GM18519 (cell line): ENCODE results near the gene MBOAT2.
A peak's percentile ranks its signal among the peaks of the same experiment; 100 is the strongest.
"Not testable (repeated sequence)": the region's sequence is repeated elsewhere in the genome, so short reads cannot be mapped to it uniquely, and the experiment has no call there.

Source experiments
- ATAC-seq: cut with Tn5 transposase; IDR thresholded peaks from one replicate; pipeline ENCODE4 v1.9.1; 2021; ENCODE audit warnings: mild to moderate bottlenecking, moderate library complexity; ENCODE audit not compliant: unreplicated experiment, low FRiP score

The MBOAT2 gene, protein sequence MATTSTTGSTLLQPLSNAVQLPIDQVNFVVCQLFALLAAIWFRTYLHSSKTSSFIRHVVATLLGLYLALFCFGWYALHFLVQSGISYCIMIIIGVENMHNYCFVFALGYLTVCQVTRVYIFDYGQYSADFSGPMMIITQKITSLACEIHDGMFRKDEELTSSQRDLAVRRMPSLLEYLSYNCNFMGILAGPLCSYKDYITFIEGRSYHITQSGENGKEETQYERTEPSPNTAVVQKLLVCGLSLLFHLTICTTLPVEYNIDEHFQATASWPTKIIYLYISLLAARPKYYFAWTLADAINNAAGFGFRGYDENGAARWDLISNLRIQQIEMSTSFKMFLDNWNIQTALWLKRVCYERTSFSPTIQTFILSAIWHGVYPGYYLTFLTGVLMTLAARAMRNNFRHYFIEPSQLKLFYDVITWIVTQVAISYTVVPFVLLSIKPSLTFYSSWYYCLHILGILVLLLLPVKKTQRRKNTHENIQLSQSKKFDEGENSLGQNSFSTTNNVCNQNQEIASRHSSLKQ

DNA sequence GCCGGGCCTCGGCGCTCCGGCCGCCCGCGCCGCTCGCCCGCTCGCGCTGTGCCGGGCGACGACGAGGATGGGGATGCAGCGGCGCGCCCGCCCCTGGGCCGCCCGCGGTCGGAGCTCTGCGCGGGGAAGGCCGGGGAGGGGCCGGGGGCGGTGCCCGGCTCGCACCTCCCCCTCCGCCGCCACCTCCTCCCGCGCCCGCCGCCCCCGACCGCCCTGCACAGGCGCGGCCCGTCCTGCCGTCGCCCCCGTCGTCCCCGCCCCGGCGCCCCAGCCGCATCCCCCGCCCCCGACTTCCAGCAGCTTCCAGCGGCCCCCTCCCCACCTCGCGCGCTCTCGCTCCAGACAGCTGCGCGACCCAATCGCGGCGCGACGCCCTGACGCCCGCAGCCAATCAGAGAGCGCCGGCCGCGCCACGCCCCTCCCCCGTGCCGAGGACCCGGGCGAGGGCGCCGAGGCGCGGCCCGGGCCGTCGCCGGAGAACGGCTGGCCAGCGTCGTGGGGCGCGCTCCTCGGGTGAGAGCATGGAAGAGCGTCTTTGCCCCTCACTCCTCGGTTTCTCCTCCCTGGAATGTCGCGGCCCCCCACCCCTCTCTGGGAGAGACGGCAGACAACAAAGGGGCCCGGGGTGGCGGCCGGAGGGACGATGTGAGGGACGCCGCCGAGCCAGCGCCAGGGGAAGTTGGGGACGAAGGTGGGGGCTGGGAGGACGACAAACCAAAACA is at the start of gene MBOAT2:
Gene MBOAT2 (minus strand): TSS at position 69 of the 722 bp plus-strand sequence. CDS start 70 bp downstream, outside the sequence.
- peak; percentile 72 for ATAC-seq

DNA sequence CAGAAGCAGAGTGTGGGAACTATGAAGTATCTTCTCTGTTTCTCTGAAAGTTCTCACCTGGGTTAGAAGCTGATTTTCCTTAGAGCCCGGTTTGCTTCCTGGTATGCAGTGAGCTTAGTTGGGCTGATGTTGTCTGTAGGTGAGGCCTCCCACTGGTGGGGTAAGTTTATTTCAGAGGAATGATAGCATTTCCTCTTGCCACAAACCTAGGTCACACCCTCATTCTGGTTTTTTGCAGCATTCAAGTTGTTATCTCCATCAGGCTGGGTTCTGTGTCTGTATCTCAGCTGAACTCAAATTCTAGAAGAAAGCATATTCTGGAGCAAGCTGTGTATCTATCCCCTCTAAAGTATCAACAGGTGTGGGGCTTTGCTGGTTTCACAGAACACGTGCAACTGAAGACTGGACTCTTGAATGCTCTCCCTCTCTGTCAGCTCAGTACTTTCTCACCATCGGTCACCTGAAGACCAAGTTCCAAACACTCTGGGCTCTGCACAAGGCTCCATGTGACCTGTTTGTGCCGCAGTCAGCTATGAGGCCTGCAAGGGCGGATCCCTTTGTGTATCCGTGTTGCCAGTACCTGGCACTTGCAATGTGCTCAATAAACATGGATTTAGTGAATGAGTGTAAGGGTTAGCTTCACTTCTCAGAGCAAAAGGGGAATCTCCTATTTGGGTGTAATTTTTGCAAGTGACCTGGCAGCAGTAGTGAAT is 49.5 kb upstream of the MBOAT2 start:
- no peak for ATAC-seq

DNA sequence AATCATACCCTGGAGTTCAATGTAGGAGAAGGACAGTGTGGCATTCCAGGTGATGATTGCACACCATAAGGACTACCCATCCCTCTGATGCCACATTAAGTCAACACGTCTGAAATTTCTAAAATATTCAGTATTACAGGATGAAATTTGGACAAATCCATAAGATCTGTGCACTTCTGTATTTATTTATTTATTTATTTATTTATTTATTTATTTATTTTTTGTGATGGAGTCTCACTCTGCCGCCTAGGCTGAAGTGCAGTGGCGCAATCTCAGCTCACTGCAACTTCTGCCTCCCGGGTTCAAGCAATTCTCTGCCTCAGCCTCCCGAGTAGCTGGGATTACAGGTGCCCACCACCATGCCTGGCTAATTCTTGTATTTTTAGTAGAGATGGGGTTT is 48.0 kb upstream of the MBOAT2 start:
- ATAC-seq = not testable (repeated sequence)

DNA sequence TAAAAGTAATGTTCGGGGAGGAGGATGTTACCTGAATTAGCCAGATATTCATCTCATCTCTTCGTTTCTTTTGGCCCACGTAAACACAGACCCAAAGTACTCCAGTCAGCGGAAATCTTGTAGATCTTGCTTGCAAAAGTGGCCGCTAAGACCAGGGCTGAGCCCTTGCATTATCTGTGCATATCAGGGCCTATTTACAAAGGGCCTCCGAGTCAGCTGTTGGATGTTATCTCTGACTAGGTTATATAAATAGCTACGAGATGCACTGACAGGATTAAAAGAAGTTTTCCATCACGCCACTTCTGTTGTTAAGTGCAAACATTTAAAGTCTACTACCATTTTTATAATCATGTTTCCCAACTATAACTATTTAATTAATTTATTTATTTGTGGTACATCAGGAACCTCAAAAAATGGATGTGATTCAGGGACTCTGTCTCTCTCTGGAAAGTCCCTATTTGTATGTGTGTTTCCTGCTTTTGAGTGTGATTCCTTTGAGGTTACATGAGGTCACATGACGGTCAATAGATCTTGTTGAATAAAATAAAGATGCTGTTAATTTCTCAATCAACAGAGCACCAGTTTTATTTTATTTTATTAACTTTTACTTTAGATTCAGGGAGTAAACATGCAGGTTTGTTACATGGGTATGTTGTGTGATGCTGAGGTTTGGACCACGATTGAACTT is 46.8 kb upstream of the MBOAT2 start:
- ATAC-seq = no peak

DNA sequence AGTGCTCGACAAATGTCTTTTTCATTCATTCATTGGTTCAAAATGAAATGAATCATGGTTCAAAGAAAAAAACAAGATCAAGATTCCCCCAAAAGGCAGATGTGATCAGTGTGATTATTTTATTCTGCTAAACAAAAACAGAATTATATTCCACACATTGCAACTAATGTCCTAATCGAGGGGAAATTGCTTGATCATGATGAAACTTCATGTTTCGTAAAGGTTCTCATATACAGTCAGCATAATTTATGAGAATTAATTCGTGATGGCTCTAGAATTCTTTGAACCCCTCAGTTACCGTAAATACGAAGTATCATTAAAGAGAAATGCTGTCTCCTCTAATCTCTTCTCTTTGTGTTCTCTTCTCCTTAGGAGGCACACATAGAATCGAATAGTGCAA is 42.1 kb upstream of the MBOAT2 start:
- ATAC-seq = no peak

DNA sequence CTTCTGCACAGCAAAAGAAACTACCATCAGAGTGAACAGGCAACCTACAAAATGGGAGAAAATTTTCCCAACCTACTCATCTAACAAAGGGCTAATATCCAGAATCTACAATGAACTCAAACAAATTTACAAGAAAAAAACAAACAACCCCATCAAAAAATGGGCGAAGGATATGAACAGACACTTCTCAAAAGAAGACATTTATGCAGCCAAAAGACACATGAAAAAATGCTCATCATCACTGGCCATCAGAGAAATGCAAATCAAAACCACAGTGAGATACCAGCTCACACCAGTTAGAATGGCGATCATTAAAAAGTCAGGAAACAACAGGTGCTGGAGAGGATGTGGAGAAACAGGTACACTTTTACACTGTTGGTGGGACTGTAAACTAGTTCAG is 40.0 kb upstream of the MBOAT2 start:
- not testable (repeated sequence) for ATAC-seq

DNA sequence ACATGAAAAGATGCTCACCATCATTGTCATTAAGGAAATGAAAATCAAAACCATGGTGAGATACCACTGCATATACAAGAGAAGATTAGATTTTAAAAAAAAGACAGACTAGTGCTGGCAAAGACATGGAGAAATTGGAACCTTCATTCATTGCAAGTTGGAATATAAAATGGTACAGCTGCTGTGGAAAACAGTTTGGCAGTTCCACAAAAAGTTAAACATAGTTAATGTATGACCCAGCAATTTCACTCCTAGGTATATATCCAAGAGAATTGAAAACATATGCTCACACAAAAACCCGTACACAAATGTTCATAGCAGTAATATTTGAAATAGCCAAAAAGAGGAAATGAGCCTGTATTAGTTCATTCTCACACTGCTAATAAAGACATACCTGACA is 33.7 kb upstream of the MBOAT2 start:
- no peak for ATAC-seq

DNA sequence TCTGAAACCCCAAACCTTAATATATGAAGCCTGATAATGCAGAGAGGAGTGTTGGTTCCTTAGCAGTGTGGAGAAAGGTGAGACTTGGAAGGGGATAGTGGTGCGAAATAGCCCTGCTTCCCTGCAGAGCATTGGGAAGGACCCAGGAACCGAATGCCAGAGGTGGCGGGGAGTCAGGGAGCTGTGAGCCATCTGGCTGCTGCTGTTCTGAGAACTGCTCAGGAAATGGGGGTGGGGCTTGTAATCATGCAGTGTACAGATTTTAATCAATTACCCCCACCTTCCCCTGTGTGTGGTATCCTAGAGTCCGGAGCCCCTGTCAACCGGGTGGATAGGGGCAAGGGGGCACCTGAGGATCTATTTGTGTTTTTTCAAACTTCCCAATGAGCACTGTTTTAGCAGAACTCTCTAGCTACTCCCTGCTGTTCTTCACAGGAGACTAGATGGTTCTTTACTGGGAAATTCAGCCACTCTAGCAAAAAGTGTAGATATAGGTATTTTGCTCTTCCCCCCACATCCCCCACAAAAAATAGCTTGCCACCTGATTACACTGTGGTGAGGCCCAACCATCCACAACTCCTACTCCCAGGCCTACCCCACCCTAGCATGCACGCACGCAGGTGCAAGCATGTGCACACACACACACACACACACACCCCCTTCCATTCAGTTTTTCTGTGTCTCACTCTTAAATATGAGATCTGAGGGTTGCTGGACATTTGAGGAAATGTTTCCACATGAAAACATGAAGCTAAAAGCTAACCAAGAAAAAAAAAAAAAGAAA is 30.1 kb upstream of the MBOAT2 start:
- no peak for ATAC-seq

DNA sequence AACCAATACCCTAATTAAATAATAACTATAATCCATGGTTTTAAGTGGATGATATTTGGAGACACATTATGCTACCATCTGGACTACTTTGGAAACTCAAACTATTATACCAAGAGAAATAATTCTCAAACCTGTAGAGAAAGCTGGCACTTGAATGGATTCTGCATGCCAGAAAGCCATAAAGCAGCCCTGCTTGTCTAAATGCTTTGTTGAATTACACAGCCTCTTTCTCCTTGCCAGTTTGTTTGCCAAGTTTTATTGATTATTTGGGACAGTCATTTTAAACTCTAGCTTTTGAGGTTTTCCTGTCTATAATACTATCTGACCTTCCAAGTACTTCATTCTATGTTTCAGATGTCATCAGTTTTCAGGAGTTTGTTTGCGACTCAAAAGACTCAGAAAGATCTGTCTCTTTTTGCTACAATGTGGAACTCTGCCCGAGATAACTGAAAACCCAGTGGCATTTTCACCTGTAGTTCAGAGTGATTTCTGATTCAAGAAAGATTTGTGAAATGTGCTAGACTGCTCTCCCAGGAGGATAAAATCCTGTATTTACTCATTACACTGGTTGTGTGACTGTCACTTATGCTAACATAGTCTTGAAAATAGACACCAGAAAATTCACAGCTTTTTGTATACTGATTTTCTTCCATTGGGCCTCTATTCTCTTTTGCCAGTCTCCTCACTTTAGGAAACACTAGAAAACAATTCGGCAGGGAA is 29.2 kb upstream of the MBOAT2 start:
- no peak for ATAC-seq

DNA sequence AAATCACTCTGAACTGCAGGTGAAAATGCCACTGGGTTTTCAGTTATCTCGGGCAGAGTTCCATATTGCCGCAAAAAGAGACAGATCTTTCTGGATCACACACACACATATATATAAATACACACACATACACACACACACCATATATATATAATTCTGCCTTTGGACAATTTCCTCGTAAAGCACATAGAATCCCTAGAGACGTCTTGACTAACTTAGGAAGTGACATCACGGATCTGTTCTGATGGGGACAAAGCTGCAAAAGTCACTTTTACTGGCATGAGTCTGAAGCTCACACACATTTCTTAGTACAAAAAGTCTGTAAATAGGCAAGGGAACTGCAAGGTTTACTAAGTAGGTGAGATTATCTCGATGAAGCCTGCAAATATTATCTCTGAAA is 28.6 kb upstream of the MBOAT2 start:
- ATAC-seq = no peak

DNA sequence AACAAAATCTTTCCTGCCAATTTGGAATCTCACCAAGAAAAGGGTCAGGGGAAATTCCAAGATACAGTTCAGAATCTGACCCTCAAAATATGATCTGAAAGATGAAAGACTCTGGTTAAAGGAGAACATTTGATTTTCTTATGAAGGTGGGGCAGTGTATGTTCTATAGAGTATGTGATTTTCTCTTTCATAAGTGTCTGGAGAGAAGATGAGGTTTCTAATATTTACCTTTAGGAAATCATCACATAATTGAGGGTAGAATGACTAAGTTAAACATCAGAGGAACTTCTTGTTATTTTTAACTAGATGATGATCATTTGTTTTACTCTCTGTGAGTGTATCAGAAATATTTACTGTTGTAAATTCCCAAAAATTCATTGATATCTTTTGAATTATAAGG is 27.8 kb upstream of the MBOAT2 start:
- no peak for ATAC-seq

DNA sequence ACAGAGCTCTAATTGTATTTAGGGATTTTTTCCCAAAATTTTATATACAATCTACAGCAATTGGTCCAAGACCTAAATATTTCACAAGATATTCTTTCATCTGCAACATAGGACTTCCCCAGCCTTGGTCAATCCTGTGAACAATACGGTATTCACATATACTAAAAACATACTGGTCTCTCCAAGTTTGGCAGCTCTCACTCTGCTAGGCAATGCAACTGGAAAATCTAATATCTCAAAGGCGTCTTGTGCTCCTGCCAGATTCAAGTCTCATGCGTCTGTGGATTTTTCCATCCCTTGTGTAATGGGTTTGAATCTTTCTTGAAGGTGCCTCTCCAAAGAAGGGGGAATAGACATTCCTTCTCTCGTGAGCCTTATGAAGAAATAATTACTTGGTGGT is 27.4 kb upstream of the MBOAT2 start:
- no peak for ATAC-seq

DNA sequence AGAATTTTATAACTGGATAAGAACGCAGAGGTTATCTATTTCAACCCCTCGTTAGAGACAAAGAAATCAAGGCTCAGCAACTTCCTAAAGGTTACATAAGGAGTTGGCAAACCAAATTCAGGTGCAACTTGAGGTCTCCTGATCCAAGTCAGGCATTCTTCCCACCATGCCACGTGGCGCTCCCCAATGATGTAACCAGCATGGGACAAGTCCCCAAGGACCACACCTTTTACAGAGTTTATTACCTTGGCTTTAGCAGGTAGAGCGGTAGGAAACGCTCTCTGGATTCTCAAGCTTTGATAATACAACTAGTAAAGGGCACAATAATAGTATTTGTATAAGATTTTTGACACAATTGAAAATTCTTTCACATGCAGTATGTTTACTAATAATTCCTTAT is 26.7 kb upstream of the MBOAT2 start:
- no peak for ATAC-seq

DNA sequence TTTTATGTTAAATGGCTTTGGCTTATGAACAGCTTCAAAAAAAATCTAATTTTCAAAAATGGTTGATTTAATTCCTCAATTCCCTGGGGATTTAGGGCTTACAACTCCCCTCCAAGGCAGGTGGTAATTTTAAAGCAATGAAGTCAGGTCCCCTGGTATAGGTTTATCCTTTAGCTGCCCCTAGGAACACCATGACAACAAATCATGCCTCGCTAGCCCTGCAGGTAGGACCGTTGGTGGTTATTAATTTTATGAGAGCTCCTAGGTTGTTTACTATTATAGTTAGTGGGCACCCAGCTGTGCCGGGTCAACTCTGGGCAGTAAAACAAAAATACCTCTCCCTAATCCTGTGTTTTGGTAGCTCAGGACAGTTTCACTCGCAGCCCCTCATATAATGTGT is 26.2 kb upstream of the MBOAT2 start:
- ATAC-seq = no peak

DNA sequence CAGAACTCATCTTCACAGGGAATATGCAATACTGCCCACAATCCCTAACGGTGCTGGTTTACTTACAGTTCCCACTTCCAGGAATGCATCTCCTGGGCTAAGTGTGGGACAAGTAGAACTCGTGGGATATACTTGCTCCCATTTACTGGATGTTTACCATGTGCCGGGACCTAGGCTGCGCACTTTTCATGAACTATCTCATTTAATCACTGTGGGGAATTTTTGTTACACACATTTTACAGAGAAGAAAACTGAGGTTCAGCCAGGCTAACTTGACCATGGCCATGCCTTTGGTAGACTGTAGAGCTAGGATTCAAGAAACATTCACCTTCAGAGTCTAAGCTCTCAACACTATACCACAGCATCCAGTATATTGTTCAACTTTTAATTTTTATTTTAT is 24.4 kb upstream of the MBOAT2 start:
- no peak for ATAC-seq

DNA sequence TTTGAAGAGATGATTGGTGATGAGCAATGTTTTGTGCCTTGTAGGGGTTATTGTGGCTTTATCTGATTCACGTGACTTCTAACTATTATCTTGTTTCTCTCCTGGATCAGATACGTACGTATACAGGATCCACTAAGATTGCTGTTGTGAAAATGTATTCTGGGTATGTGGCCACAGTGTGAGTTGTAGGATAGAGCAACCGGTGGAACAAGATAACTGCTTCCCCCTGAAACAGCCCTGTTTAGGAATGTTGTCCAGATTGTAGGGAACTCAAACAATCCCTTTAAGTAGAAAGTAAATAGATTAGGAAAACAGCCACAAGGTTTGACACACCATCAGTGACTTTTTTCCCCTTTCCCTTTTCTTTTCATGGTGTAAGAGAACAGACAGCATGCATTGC is 22.3 kb upstream of the MBOAT2 start:
- ATAC-seq = no peak

DNA sequence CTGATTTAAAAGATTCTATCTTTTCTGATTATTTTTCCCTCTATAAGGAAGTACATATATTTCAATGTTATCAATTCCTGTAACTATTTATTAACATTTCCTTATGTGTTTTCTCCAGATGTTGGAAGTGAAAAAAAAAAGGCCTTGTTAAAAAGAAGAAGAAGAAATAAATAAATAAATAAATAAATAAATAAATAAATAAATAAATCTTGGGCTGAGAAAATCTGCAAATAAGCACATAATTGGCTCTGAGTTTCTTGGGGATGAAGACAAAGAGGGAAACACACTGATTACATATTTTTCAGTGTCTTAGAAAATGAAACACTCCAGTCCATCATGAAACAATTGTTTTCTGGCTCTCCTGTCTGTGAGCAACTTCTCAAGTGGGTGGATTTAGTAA is 21.1 kb upstream of the MBOAT2 start:
- no peak for ATAC-seq

DNA sequence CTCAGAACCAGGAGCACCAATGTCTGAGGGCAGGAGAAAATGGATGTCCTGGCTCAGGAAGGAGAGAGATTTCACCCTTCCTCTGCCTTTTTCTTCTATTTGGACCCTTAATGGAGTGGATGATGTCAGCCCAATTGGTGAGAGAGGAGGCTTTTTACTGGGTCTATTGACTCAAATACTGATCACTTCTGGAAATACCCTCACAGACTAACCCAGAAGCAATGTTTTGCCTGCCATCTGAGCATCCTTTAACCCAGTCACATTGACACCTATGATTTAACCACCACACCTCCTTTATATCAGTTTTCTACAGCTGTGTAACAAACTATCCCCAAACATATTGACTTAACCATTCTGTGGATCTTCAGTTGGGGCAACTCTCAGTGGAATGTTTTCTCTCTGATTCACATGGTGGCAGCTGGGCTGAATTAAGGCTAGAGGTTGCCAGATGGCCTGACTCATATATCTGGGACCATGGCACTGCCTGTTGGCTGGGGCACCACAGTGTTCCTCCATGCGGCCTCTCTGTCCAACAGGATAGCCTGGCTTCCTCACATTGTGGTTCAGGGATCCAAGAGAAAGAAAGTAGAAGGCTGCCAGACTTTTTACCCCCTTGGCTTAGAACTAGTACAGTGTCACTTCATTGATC is 18.2 kb upstream of the MBOAT2 start:
- no peak for ATAC-seq

DNA sequence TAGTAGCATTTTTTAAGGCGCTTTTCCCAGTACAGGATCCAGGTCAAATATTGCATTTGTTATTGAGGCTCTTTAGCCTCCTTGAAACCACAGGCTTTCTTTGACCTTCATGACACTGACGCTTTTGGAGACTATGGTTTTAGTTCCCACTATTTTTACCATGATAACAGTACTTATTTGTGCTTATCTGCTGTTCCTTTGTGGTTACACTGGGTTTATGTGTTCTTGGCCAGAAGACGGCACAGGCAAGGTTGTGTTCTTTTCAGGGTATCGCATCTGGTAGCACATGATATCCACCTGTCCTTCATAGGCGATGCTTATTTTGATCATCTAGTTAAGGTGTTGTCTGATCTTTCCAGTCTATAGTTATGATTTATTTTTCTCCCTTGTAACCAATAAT is 16.8 kb upstream of the MBOAT2 start:
- no peak for ATAC-seq
